HEK293T (cell line): ENCODE data around the gene OIT3.

Experiments used
- ARNT ChIP-seq: fragments of 450-650 bp; IDR thresholded peaks from 2 replicates; pipeline ENCODE4 v1.6.1; 2017; ENCODE audit warnings: mild to moderate bottlenecking
- BHLHE40 ChIP-seq: fragments of 450-650 bp; IDR thresholded peaks from 2 replicates; pipeline ENCODE4 v1.6.1; 2016; ENCODE audit warnings: mild to moderate bottlenecking, moderate library complexity, borderline replicate concordance
- CTBP1 ChIP-seq: fragments of 450-650 bp; IDR thresholded peaks from 2 replicates; pipeline ENCODE4 v1.6.1; 2016; ENCODE audit warnings: borderline replicate concordance
- FOXA1 ChIP-seq: fragments of 450-650 bp; IDR thresholded peaks from 2 replicates; pipeline ENCODE4 v1.6.1; 2016; ENCODE audit warnings: mild to moderate bottlenecking
- FOXM1 ChIP-seq: fragments of 450-650 bp; IDR thresholded peaks from 2 replicates; pipeline ENCODE4 v1.6.1; 2017; ENCODE audit warnings: mild to moderate bottlenecking, borderline replicate concordance
- L3MBTL2 ChIP-seq: fragments of 450-650 bp; conservative IDR thresholded peaks from 2 replicates; pipeline ENCODE4 v1.6.1; 2016; ENCODE audit warnings: mild to moderate bottlenecking
- LEF1 ChIP-seq: fragments of 450-650 bp; IDR thresholded peaks from 2 replicates; pipeline ENCODE4 v1.6.1; 2017; ENCODE audit warnings: mild to moderate bottlenecking, borderline replicate concordance
- NFRKB ChIP-seq: fragments of 450-650 bp; IDR thresholded peaks from 2 replicates; pipeline ENCODE4 v1.6.1; 2016; ENCODE audit warnings: mild to moderate bottlenecking, moderate library complexity
- PKNOX1 ChIP-seq: fragments of 450-650 bp; IDR thresholded peaks from 2 replicates; pipeline ENCODE4 v1.6.1; 2016
- SP1 ChIP-seq: fragments of 450-650 bp; IDR thresholded peaks from 2 replicates; pipeline ENCODE4 v1.6.1; 2017
- SUZ12 ChIP-seq: fragments of 450-650 bp; IDR thresholded peaks from 2 replicates; pipeline ENCODE4 v1.6.1; 2016; ENCODE audit warnings: mild to moderate bottlenecking

DNA sequence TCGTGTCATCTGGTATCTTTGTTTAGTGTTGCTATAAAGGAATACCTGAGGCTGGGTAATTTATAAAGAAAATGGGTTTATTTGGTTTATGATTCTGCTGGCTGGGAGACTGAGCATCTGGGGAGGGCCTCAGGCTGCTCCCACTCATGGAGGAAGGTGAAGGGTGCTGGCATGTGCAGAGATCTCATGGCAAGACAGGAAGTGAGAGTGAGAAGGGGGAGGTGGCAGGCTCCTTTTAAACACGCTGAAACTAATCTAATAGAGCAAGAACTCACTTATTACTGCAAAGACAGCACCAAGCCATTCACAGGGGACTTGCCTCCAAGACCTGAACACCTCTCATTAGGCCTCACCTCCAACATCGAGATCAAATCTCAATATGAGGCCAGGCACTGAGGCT, 11.3 kb downstream of the OIT3 start:
- TF ChIP-seq BHLHE40 (no peak), L3MBTL2 (no peak), SP1 (no peak), SUZ12 (no peak), FOXM1 (no peak), PKNOX1 (no peak), ARNT (no peak), FOXA1 (no peak), NFRKB (no peak), CTBP1 (no peak), LEF1 (no peak)
